Neuronal stem cell (in vitro differentiated cells): Measurements from ENCODE around the gene SPATA16.

Experiments used
- DNase-seq: peaks from one replicate; pipeline ENCODE4 v3.0.0-alpha.2; 2013; ENCODE audit warnings: low spot score
- H2AFZ ChIP-seq: one replicate; pipeline ENCODE4 v1.6.1; 2013; ENCODE audit warnings: mild to moderate bottlenecking, low read length, inconsistent platforms
- H2AK5ac ChIP-seq: 2 replicates; pipeline ENCODE4 v1.6.1; 2013; ENCODE audit warnings: low read depth, mild to moderate bottlenecking, inconsistent platforms, low read length, moderate library complexity, mixed read lengths
- H2BK120ac ChIP-seq: 2 replicates; pipeline ENCODE4 v1.6.1; 2013; ENCODE audit warnings: low read depth, mild to moderate bottlenecking, inconsistent platforms, low read length, moderate library complexity, mixed read lengths
- H2BK12ac ChIP-seq: one replicate; pipeline ENCODE4 v1.6.1; 2013; ENCODE audit warnings: low read length, inconsistent platforms
- H2BK15ac ChIP-seq: 2 replicates; pipeline ENCODE4 v1.6.1; 2013; ENCODE audit warnings: mild to moderate bottlenecking, low read length, inconsistent platforms, mixed read lengths
- H2BK5ac ChIP-seq: one replicate; pipeline ENCODE4 v1.6.1; 2013; ENCODE audit warnings: inconsistent platforms, mild to moderate bottlenecking, low read length, moderate library complexity
- H3K14ac ChIP-seq: one replicate; pipeline ENCODE4 v1.6.1; 2013; ENCODE audit warnings: low read length, inconsistent platforms
- H3K18ac ChIP-seq: 2 replicates; pipeline ENCODE4 v1.6.1; 2013; ENCODE audit warnings: low read length, inconsistent platforms
- H3K23ac ChIP-seq: 2 replicates; pipeline ENCODE4 v1.6.1; 2013; ENCODE audit warnings: low read depth, mild to moderate bottlenecking, mixed read lengths, low read length, inconsistent platforms; ENCODE audit not compliant: poor library complexity
- H3K27ac ChIP-seq: replicated peaks from 3 replicates; pipeline ENCODE4 v1.5.1; 2013; ENCODE audit warnings: low read length, inconsistent platforms
- H3K27me3 ChIP-seq, 3 experiments: 2 replicates each; pipeline ENCODE4 v1.6.1; 2013; ENCODE audit warnings: low read length in 3 of 3, mild to moderate bottlenecking in 2 of 3, inconsistent platforms in 1 of 3, low read depth in 1 of 3, mixed read lengths in 1 of 3, moderate library complexity in 1 of 3; ENCODE audit not compliant: control insufficient read depth in 3 of 3, insufficient read depth in 3 of 3
- H3K36me3 ChIP-seq, 2 donors: replicated peaks in 1 of 2; 2 replicates each; pipeline ENCODE4 v1.6.1; 2013; ENCODE audit warnings: low read length in 2 of 2; ENCODE audit not compliant: control insufficient read depth in 2 of 2, insufficient read depth in 2 of 2
- H3K4ac ChIP-seq: 2 replicates; pipeline ENCODE4 v1.6.1; 2013; ENCODE audit warnings: inconsistent platforms, mild to moderate bottlenecking, low read length, moderate library complexity
- H3K4me1 ChIP-seq, 2 donors: 1 replicate in 1 of 2; 2 replicates in 1 of 2; pipeline ENCODE4 v1.6.1; 2013; ENCODE audit warnings: low read length in 2 of 2, low read depth in 1 of 2; ENCODE audit not compliant: control insufficient read depth in 2 of 2, insufficient read depth in 1 of 2
- H3K4me2 ChIP-seq: one replicate; pipeline ENCODE4 v1.6.1; 2013; ENCODE audit warnings: mild to moderate bottlenecking, low read length, inconsistent platforms; ENCODE audit not compliant: insufficient read depth, poor library complexity, severe bottlenecking
- H3K4me3 ChIP-seq, 2 donors: 2 replicates each; pipeline ENCODE4 v1.5.1; 2013; ENCODE audit warnings: low read length in 2 of 2, mild to moderate bottlenecking in 2 of 2, inconsistent platforms in 1 of 2, moderate library complexity in 1 of 2
- H3K79me1 ChIP-seq: one replicate; pipeline ENCODE4 v1.6.1; 2013; ENCODE audit warnings: low read depth, mild to moderate bottlenecking, inconsistent platforms, low read length, moderate library complexity
- H3K9ac ChIP-seq: one replicate; pipeline ENCODE4 v1.6.1; 2013; ENCODE audit warnings: mild to moderate bottlenecking, low read depth, low read length, inconsistent platforms; ENCODE audit not compliant: poor library complexity
- H3K9me3 ChIP-seq, 2 donors: replicated peaks in 1 of 2; 2 replicates each; pipeline versions ENCODE3 to v1.6.1; 2013; ENCODE audit warnings: low read length in 2 of 2, mild to moderate bottlenecking in 2 of 2, inconsistent platforms in 1 of 2, low read depth in 1 of 2, mixed read lengths in 1 of 2, moderate library complexity in 1 of 2; ENCODE audit not compliant: control insufficient read depth in 2 of 2, insufficient read depth in 1 of 2
- H4K8ac ChIP-seq: one replicate; pipeline ENCODE4 v1.6.1; 2013; ENCODE audit warnings: low read depth, mild to moderate bottlenecking, inconsistent platforms, low read length, moderate library complexity
- H4K91ac ChIP-seq: one replicate; pipeline ENCODE4 v1.6.1; 2013; ENCODE audit warnings: low read length, low read depth, mild to moderate bottlenecking, inconsistent platforms; ENCODE audit not compliant: poor library complexity
- WGBS, 2 donors: extraction: QIAGEN DNeasy Blood & Tissue Kit; methylation state at CpG; one replicate each; pipeline ENCODE4 v1.1.7; 2013; ENCODE audit warnings: missing lambda C conversion rate in 2 of 2, mixed read lengths in 1 of 2; ENCODE audit not compliant: insufficient read length in 2 of 2, insufficient replicate concordance in 1 of 2; ENCODE audit errors: extremely low coverage in 2 of 2; 5-methylcytosine and 5-hydroxymethylcytosine counted together

The SPATA16 gene

GRCh38 chr3:172987273-172987672 lies 153.8 kb downstream of the SPATA16 start:
- Histone ChIP-seq H3K23ac (no peak overlapping the region), H3K79me1 (no peaks in the 10 kb centered on the region), H3K14ac (no peak overlapping the region), H3K27ac (no peak overlapping the region), H3K18ac (no peak overlapping the region), H3K4ac (no peak overlapping the region), H2BK12ac (no peak overlapping the region), H3K4me3 (no peak overlapping the region), H2AFZ (no peak overlapping the region), H2BK5ac (no peak overlapping the region), H4K8ac (no peak overlapping the region), H2BK15ac (no peak overlapping the region), H3K9me3 (no peaks in the 10 kb centered on the region), H2AK5ac (no peak overlapping the region), H3K9ac (no peak overlapping the region), H2BK120ac (no peak overlapping the region), H3K36me3 (no peaks in the 10 kb centered on the region), H3K4me2 (no peak overlapping the region), H3K4me1 (peaks cover 1 to 2% of the 10 kb centered on the region in 2 donors), H4K91ac (no peak overlapping the region), H3K27me3 (no peaks in the 10 kb centered on the region)
- WGBS, 2 donors, result no CpG with 5 or more reads among the region's 3 CpGs
- DNase-seq, result no peak

GRCh38 chr3:172984914-172985313 lies 156.1 kb downstream of the SPATA16 start:
- no peak for DNase-seq
- Histone ChIP-seq H2BK15ac (no peak overlapping the region), H3K18ac (no peak overlapping the region), H3K36me3 (no peaks in the 10 kb centered on the region), H3K27me3 (no peaks in the 10 kb centered on the region), H3K4me1 (no peaks in the 10 kb centered on the region), H2BK120ac (no peak overlapping the region), H2AK5ac (no peak overlapping the region), H3K4me3 (no peak overlapping the region), H2AFZ (no peak overlapping the region), H2BK12ac (no peak overlapping the region), H2BK5ac (no peak overlapping the region), H3K14ac (no peak overlapping the region), H3K23ac (no peak overlapping the region), H3K27ac (no peak overlapping the region), H3K9ac (no peak overlapping the region), H3K9me3 (no peaks in the 10 kb centered on the region), H4K91ac (no peak overlapping the region), H4K8ac (no peak overlapping the region), H3K4ac (no peak overlapping the region), H3K4me2 (no peak overlapping the region), H3K79me1 (no peaks in the 10 kb centered on the region)
- no CpG with 5 or more reads among the region's 1 CpG for WGBS, 2 donors

GRCh38 chr3:172982736-172983364 lies 158.2 kb downstream of the SPATA16 start:
- H3K14ac ChIP-seq, result no peak overlapping the region
- H3K23ac ChIP-seq, result no peak overlapping the region
- no peak overlapping the region for H4K8ac ChIP-seq
- H4K91ac ChIP-seq, result no peak overlapping the region
- no peak overlapping the region for H3K4ac ChIP-seq
- no peaks in the 10 kb centered on the region for H3K27me3 ChIP-seq
- peak overlapping the region; percentile 52 for H2AFZ ChIP-seq
- H2AK5ac ChIP-seq, result no peak overlapping the region
- DNase-seq, result no peak
- no peaks in the 10 kb centered on the region for H3K9me3 ChIP-seq
- WGBS, 2 donors, result no CpG with 5 or more reads among the region's 3 CpGs
- H3K4me2 ChIP-seq, result no peak overlapping the region
- no peak overlapping the region for H2BK15ac ChIP-seq
- no peak overlapping the region for H3K18ac ChIP-seq
- H3K79me1 ChIP-seq, result no peaks in the 10 kb centered on the region
- H3K36me3 ChIP-seq, result no peaks in the 10 kb centered on the region
- no peaks in the 10 kb centered on the region for H3K4me1 ChIP-seq
- H3K27ac ChIP-seq, result no peak overlapping the region
- no peak overlapping the region for H3K4me3 ChIP-seq
- no peak overlapping the region for H2BK120ac ChIP-seq
- no peak overlapping the region for H2BK5ac ChIP-seq
- no peak overlapping the region for H2BK12ac ChIP-seq
- no peak overlapping the region for H3K9ac ChIP-seq

DNA sequence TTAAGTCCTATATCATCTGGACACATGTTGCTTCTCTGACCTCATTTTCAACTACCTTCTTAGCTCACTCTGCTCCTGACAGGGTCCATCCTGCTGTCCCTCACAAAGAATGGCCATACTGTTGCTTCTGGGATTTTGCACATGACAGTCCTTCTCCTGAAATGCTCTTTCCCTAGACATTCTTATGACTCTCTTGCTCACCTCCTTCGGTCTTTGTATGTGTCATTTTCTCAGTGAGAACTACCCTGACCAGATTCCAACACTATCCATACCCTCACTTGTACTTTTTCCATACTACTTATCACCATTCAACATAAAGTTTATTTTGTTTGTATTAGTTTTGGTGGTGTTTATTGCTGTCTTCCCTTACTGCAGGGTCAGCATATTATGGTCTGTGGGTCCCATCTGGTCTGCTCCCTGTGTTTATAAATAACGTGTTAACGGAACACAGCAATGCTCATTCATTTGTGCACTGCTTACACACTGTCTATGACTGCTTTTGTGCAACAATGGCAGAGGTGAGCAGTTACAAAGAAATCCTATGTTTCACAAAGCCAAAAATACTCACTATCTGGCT lies 159.5 kb downstream of the SPATA16 start:
- DNase-seq, result no peak
- no peak overlapping the region for H2BK12ac ChIP-seq
- no peak overlapping the region for H3K4me3 ChIP-seq
- no peaks in the 10 kb centered on the region for H3K36me3 ChIP-seq
- no peak overlapping the region for H3K9ac ChIP-seq
- H3K79me1 ChIP-seq, result no peaks in the 10 kb centered on the region
- H3K4ac ChIP-seq, result no peak overlapping the region
- no peak overlapping the region for H2AK5ac ChIP-seq
- no CpG with 5 or more reads among the region's 3 CpGs for WGBS, 2 donors
- H3K4me2 ChIP-seq, result no peak overlapping the region
- H3K27me3 ChIP-seq, result no peaks in the 10 kb centered on the region
- H3K27ac ChIP-seq, result no peak overlapping the region
- no peak overlapping the region for H3K14ac ChIP-seq
- H3K23ac ChIP-seq, result no peak overlapping the region
- no peak overlapping the region for H4K91ac ChIP-seq
- no peak overlapping the region for H2AFZ ChIP-seq
- H3K9me3 ChIP-seq, result no peaks in the 10 kb centered on the region
- no peak overlapping the region for H3K18ac ChIP-seq
- H3K4me1 ChIP-seq, result no peaks in the 10 kb centered on the region
- no peak overlapping the region for H4K8ac ChIP-seq
- H2BK120ac ChIP-seq, result no peak overlapping the region
- H2BK5ac ChIP-seq, result no peak overlapping the region
- no peak overlapping the region for H2BK15ac ChIP-seq
